Kidney epithelial cell (primary cell): ENCODE results near the gene GIMAP8. TPM values are rescaled to one million over a fixed set of nuclear protein-coding genes. Genes with fewer than 3 reads are reported as not detected.
"Not testable (repeated sequence)": the region's sequence is repeated elsewhere in the genome, so short reads cannot be mapped to it uniquely, and the experiment has no call there.

Experiments
- DNase-seq: peaks from one replicate; pipeline ENCODE4 v3.0.0-alpha.2; 2010; ENCODE audit warnings: low read depth
- H3K27me3 ChIP-seq: 2 replicates; pipeline ENCODE4 v1.6.0; 2011; ENCODE audit warnings: low read length; ENCODE audit not compliant: control insufficient read depth, insufficient read depth
- H3K36me3 ChIP-seq: 2 replicates; pipeline ENCODE4 v1.5.1; 2011; ENCODE audit warnings: low read length; ENCODE audit not compliant: control insufficient read depth, insufficient read depth
- H3K4me3 ChIP-seq: 2 replicates; pipeline ENCODE4 v1.5.1; 2011; ENCODE audit warnings: low read depth, mild to moderate bottlenecking, control low read depth, low read length
- total RNA-seq: library from RNA; depleted of rRNA; stranded (reverse); fragments of >200 nt; gene quantifications from 2 replicates; pipeline ENCODE4 v1.2.3, GENCODE V29; 2015
- TF ChIP-seq, protein P1 (sequence below): IDR thresholded peaks from 2 replicates; pipeline ENCODE4 v1.5.1; 2011; ENCODE audit warnings: mild to moderate bottlenecking, moderate library complexity, low read length, control low read depth, inconsistent platforms; ENCODE audit not compliant: insufficient read depth, poor library complexity, severe bottlenecking

GIMAP8 gene
- total RNA-seq, 1 donor from 2014 or later: not detected

DNA sequence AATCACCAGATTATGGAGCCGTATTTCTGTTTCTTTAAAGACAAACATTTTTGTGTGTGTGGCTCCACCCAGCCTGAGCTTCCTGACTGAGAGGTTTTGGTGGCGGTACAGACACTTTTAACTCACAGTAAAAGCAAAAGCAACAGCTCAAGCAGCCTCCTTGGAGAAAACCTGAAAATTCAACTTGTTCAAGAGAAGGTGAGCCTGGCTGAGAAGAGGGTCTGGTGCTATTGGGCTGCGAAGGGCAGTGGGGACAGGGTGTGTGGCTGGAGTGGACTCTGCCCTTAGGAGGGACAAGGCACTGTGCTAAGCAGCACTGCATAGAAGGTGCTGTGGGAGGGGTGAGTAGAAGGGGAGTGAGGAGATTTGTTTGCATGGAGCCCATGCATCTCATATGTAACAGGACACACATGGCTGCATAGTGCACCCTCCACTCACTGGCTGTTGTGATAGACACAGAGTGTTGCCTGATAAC, 64.4 kb downstream of the GIMAP8 start, which contains the start of gene GIMAP7:
GIMAP7 (plus strand) TSS at position 125 of the 475 bp plus-strand sequence. CDS start 5,103 bp downstream, outside the sequence.
- TF ChIP-seq, protein P1, sequence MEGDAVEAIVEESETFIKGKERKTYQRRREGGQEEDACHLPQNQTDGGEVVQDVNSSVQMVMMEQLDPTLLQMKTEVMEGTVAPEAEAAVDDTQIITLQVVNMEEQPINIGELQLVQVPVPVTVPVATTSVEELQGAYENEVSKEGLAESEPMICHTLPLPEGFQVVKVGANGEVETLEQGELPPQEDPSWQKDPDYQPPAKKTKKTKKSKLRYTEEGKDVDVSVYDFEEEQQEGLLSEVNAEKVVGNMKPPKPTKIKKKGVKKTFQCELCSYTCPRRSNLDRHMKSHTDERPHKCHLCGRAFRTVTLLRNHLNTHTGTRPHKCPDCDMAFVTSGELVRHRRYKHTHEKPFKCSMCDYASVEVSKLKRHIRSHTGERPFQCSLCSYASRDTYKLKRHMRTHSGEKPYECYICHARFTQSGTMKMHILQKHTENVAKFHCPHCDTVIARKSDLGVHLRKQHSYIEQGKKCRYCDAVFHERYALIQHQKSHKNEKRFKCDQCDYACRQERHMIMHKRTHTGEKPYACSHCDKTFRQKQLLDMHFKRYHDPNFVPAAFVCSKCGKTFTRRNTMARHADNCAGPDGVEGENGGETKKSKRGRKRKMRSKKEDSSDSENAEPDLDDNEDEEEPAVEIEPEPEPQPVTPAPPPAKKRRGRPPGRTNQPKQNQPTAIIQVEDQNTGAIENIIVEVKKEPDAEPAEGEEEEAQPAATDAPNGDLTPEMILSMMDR: no peak
- Histone ChIP-seq H3K36me3 (no peaks in the 10 kb centered on the region), H3K4me3 (no peak within 1 kb of the TSS), H3K27me3 (no peaks in the 10 kb centered on the region)
- DNase-seq: no peak

DNA sequence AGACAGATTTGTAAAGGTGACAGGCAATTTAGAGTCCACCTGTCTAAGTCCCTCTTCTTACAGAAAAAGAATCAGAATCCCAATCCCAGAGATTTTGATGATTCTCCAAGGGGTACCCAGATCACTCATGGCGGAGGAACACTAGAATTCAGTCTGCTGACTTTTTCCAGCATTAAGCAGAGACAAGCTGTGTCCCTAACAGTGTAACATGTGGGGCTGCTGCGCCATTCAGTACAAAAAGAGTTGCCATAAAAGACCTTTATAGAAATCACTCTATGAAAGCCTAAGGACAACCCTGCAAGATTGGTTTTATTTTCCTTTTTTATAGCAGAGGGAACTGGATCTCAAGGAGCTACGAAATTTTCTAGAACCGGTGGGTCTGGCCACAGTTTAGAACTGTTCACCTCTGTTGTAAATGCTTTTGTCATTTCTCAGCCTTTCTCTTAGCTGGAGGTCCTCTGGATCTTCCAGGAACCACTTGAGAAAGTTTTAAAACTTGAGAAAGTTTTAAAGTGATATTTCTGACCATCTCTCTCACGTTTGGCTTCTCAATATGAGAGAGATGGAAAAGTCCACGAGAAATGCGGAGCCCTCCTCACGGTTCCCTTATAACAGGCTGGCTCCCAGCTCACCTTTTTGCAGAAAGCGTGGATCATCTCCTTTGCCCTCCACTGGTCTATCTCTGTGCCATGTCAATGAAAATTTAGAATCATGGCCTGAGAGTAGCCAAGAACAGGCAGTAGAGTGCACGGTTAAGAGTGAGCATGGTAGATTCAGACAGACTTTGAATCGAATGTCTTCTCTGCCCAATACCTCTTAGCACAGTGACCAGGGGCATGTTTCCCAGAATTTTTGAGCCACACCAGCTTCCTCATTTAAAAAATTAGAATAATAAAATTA, 65.1 kb downstream of the GIMAP8 start:
- Histone ChIP-seq H3K27me3 (no peaks in the 10 kb centered on the region), H3K36me3 (no peaks in the 10 kb centered on the region), H3K4me3 (no peak overlapping the region)
- no peak for DNase-seq
- TF ChIP-seq, protein P1: no peak

DNA sequence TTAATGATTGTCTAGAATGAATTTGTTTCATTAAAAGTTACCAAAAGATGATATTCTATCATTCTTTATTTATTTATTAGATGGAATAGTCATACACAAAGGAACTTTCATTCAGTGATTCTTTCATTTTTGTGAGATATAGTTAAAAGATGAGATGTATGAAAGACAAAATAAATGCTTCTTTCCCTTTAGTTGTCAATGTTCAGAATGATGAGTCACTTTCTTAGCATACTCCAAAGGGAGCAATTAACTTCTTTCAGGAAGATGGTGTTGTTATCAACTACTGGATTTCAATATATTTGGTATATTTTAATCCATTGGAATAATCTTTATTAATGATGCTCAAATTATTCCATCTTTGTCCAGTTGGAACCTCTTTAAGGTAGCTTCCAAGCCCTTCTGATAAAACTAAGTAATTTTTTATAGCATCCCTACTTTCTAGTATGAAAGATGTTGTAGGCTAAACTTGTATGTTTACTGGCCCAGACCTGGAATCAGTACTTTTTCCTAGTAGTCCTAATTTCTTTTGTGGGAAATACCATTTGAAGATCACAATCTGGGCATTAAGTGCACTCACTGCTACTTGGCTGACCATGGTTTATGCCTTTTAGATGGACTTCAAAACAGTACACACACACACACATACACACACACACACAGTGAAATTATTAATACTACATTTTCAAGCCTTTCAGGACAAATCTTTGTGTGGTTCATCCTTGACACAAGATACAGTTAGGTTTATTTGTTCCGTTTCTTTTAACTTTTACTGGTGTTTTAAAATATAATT, 66.7 kb downstream of the GIMAP8 start:
- Histone ChIP-seq H3K36me3 (no peaks in the 10 kb centered on the region), H3K27me3 (no peaks in the 10 kb centered on the region), H3K4me3 (no peak overlapping the region)
- TF ChIP-seq, protein P1: no peak
- DNase-seq: no peak

DNA sequence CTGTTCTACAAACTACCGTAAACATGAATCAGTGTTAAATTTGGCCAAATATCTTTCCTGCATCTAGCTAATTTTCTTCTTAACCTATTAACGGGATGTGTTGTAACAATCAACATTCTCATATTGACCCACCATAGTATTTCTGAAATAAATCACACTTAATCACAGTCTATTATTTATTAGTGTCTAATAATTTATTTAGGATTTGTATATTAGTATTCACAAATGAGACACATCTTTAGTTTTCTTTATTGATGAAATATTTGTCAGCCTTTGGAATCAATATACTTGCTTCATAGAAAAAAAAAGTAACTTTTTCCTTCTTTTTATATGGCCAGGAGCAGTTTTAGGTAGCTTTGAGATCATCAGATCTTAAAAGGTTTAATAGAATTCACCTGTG, 68.9 kb downstream of the GIMAP8 start:
- Histone ChIP-seq H3K27me3 (no peaks in the 10 kb centered on the region), H3K4me3 (no peak overlapping the region), H3K36me3 (no peaks in the 10 kb centered on the region)
- no peak for DNase-seq
- TF ChIP-seq, protein P1: no peak

DNA sequence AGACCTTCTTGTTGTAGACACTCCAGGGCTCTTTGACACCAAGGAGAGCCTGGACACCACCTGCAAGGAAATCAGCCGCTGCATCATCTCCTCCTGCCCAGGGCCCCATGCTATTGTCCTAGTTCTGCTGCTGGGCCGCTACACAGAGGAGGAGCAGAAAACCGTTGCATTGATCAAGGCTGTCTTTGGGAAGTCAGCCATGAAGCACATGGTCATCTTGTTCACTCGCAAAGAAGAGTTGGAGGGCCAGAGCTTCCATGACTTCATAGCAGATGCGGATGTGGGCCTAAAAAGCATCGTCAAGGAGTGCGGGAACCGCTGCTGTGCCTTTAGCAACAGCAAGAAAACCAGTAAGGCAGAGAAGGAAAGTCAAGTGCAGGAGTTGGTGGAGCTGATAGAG, 69.7 kb downstream of the GIMAP8 start:
- no peaks in the 10 kb centered on the region for H3K36me3 ChIP-seq
- TF ChIP-seq, protein P1: no peak
- no peak for DNase-seq
- H3K4me3 ChIP-seq: no peak overlapping the region
- H3K27me3 ChIP-seq: no peaks in the 10 kb centered on the region

DNA sequence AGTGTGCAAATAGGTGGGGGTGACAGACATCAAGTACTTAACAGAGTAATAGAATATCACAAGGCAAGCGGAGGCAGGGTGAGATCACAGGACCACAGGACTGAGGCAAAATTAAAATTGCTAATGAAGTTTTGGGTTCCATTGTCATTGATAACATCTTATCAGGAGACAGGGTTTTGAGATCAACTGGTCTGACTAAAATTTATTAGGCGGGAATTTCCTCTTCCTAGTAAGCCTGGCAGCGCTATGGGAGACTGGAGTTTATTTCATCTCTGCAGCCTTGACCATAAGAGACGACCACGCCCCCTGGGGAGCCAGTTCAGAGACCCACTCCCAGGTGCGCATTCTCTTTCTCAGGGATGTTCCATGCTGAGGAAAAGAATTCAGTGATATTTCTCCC, 72.5 kb downstream of the GIMAP8 start:
- H3K36me3 ChIP-seq, H3K27me3 ChIP-seq, DNase-seq, H3K4me3 ChIP-seq: not testable (repeated sequence)
